Epithelial cell of proximal tubule (primary cell): ENCODE results near the gene ADARB1. TPM values are rescaled to one million over a fixed set of nuclear protein-coding genes. Genes with fewer than 3 reads are reported as not detected.

Experiments
- DNase-seq: peaks from one replicate; pipeline ENCODE4 v3.0.0-alpha.2; 2011; ENCODE audit warnings: low read depth
- H3K4me3 ChIP-seq: 2 replicates; pipeline ENCODE4 v1.5.1; 2011; ENCODE audit warnings: low read depth, mild to moderate bottlenecking, low read length
- total RNA-seq: library from RNA; depleted of rRNA; stranded (reverse); fragments of >200 nt; gene quantifications from 2 replicates; pipeline ENCODE4 v1.2.3, GENCODE V29; 2015
- TF ChIP-seq, protein P1 (sequence below): conservative IDR thresholded peaks from 2 replicates; pipeline ENCODE4 v1.5.1; 2012; ENCODE audit warnings: low read depth, mild to moderate bottlenecking, low read length

Gene ADARB1
- total RNA-seq, 1 donor from 2014 or later: 2.2 TPM

DNA sequence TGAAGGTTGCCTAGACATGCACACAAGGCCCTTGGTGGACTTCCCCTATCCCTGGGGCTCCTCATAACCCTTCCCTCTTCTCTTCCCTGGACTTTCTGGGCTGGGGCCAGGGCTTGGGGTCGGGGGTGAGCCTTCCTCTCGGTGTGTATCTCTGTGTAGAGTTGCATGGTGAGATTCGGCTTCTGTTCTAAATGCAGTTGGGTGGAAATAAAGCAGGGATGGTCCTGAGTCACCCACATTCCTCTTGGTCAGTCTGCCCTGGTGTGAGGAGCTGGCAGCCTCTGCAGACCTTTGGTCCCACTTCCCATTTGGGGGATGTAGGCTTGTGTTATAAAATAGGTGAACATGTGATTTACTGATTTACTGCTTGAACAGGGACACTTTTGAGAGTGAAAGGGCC lies 38.0 kb downstream of the ADARB1 start:
- DNase-seq: no peak
- H3K4me3 ChIP-seq: no peak overlapping the region
- TF ChIP-seq, protein P1, sequence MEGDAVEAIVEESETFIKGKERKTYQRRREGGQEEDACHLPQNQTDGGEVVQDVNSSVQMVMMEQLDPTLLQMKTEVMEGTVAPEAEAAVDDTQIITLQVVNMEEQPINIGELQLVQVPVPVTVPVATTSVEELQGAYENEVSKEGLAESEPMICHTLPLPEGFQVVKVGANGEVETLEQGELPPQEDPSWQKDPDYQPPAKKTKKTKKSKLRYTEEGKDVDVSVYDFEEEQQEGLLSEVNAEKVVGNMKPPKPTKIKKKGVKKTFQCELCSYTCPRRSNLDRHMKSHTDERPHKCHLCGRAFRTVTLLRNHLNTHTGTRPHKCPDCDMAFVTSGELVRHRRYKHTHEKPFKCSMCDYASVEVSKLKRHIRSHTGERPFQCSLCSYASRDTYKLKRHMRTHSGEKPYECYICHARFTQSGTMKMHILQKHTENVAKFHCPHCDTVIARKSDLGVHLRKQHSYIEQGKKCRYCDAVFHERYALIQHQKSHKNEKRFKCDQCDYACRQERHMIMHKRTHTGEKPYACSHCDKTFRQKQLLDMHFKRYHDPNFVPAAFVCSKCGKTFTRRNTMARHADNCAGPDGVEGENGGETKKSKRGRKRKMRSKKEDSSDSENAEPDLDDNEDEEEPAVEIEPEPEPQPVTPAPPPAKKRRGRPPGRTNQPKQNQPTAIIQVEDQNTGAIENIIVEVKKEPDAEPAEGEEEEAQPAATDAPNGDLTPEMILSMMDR: no peak

DNA sequence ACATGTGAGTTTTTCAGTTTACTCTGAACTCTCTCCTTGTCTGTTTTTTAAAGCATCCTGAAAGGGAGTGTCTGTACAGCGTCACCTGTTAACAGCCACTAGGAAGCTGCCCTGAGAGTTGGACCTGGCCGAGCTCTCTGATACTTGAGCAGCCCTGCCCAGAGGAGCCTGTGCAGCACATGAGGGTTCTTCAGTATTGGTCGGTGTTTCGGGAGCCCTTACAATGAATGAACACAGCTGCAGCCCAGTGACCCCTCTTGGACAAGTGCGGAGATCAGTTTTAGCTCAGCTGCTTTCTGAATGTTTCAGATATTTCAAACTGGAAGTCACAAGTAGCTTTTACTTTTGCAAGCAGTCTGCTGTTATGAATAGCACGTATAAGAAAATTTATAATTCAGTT lies 39.2 kb downstream of the ADARB1 start:
- H3K4me3 ChIP-seq: no peak overlapping the region
- TF ChIP-seq, protein P1: no peak
- no peak for DNase-seq

DNA sequence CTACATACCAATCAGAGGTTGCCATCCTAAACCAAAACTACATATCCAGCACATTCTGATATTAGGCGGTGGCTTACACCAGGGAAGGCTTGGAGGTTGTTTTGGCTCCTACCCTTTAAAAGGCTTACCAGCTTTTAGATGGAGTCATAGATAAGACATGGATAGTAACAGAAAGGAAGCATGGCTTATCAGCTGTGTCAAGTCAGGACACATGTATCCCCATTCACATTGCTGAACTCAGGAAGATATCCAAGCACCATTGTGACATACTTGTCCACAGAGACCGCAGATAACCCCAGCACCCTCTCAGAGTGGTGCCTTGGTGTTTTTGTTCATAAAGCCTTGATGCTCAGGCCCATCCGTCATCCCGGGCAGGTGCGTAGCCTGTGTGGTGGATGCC lies 39.7 kb downstream of the ADARB1 start:
- H3K4me3 ChIP-seq: no peak overlapping the region
- DNase-seq: no peak
- TF ChIP-seq, protein P1: no peak

DNA sequence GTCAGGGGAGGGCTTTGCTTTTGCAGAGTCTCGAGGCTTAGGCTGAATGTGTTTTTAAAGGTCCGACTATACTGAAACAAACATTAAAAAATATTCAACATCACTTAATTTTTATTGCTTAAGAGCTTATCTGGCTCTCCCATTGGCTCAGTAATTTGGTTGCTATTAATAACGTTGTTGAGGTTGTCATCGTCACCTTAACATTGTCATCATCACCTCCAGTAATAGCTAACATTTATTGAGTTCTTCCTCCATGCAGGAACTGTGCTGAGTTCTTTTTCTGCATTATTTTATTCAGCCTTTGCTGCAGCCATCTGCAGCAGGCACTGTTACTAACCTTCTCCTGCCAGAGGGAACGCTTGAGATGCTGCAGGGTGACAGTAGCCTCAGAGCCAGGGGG lies 40.1 kb downstream of the ADARB1 start:
- TF ChIP-seq, protein P1: no peak

DNA sequence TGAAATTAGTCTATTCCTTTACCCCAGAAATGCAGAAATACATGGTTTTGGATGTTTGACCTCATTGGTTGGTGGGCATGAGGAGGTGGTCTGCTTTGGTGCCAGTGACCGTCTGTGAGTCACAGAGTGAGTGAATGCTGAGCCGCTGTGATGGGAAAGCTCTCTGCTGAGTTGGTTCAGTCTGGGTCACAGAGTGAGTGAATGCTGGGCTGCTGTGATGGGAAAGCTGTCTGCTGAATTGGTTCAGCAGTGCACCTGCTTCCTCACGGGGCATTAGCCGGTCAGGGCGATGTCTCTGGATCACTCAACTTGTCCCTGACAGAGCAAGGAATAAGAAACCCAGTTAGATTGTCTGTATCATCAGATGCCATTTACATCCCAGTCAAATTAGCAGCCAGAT lies 40.8 kb downstream of the ADARB1 start:
- DNase-seq: no peak
- H3K4me3 ChIP-seq: no peak overlapping the region
- TF ChIP-seq, protein P1: no peak

More for the DNA sequence above, 40.1 kb downstream of the ADARB1 start:
- no peak for DNase-seq
- H3K4me3 ChIP-seq: no peak overlapping the region

DNA sequence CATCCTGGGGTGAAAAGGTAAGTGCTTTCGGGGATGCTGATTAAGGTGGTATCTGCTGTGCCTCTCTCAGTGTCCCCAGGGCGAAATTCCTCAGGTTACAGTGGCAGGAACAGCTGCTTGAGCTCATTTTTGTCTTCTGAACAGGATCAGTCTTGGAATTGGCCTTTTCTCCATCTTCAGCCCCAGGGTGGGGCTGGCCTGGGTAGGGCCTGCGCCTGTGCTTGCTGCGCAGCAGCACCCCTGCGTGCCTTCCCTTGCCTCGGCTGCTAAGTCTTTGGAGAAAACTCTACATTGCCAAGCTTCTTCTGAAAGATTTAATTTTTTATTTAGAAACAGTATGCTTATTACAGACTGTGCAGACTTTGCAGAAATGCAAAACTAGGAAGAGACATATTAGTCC lies 41.7 kb downstream of the ADARB1 start:
- no peak overlapping the region for H3K4me3 ChIP-seq
- TF ChIP-seq, protein P1: no peak
- DNase-seq: no peak

DNA sequence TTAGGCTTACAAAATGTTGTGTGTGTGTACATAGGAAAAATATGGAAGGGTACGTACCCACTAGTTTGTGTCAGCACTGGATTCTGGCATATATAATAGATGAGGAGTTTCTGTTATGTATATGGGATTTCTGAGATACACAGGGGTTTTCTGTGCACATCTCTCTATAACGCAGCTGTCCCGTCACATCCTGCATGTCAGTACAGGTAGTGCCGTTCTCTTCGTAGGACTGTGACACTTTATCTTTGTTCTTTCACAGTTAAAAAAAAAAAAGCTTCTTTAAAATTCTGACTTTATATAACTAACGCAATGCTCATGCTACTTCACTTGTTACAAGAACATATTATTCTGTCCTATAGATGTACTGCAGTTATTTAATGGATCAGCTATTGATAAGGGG lies 42.9 kb downstream of the ADARB1 start:
- no peak for DNase-seq
- TF ChIP-seq, protein P1: no peak
- no peak overlapping the region for H3K4me3 ChIP-seq
